GM21526 (cell line): Measurements from ENCODE around the gene TUBE1.
A peak's percentile ranks its signal among the peaks of the same experiment; 100 is the strongest.
"Not testable (repeated sequence)": the region's sequence is repeated elsewhere in the genome, so short reads cannot be mapped to it uniquely, and the experiment has no call there.

Source experiments
- ATAC-seq: cut with Tn5 transposase; IDR thresholded peaks from one replicate; pipeline ENCODE4 v1.9.1; 2021; ENCODE audit warnings: moderate library complexity; ENCODE audit not compliant: unreplicated experiment, low FRiP score

TUBE1 gene

DNA sequence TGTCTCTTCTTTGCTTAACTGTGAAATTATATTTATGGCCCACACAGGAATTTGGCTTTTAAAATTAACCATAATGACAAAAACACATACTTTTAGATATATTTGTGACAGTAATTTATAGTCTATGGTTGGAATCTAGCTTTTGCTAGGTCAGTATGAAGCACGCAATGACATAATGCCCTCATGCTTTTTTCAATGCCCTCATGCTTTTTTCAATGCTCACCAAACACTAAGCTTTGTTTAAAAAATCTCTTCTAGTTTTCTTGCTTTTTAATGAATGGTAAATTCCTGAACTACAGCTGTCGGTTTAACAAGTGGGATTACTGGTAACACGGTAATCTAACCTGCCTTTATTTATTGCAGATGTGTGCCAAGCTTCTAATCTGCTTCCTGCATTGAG is 20.7 kb downstream of the TUBE1 start:
- no peak for ATAC-seq

DNA sequence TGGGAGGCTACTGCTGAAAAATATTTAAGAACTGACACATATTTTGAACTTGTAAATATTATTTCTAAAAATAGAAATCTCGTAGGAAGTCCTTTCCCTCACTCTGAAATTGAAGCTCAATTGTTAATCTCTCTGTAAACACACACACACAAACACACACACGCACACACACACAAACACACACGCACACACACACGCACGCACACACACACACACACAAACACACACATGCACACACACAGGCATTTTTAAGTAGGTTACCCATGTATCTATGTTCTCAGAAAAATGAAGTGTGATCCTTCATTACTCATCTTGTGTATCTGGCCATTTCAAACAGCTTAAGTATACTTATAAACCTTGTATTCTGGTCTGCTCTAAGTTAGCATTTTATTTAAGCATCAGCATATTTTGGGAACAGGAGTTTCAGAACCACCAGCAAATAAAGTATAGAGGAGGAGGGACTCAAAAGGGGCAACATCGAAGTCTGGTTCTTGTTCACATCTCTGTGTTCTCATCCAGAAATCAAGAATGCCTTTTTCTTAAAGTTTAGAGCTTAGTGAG is 21.8 kb downstream of the TUBE1 start:
- ATAC-seq = no peak

DNA sequence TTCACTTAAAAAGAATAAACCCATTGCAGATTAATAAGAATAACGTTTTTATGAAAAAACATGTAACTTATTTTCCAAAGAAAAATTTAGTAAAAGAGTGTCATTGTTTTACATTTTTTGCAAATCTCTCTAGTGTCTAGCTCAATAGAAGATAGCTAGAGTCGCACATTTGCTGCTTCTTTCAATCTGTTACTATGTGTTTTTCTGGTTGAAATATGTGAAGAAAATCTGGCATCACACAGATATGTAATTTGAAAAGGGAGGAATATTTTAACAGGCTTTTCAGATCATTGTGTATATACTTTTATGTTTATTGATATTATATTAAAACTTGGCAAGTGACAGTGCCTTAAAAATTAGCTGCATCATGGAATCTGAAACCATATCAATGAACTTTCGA is 24.3 kb downstream of the TUBE1 start:
- ATAC-seq = no peak

DNA sequence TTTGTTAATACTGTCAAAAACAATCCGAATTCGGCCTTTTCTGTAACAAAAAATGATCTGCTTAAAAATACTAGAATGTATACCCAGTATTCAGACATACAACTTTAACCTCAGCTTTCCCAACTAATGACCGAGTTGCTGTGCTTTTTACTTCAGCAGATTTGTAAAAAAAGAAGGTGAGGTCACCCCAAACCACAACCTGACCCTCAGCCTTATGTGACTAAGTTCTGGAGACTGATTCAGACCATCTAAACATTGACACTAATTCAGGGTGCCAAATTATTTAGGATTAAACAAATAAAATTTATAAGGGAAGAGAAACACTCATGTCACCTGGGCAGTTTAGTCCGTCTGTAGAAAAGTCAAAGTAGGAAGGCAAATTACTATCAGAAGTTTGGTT is 25.7 kb downstream of the TUBE1 start:
- ATAC-seq = no peak

DNA sequence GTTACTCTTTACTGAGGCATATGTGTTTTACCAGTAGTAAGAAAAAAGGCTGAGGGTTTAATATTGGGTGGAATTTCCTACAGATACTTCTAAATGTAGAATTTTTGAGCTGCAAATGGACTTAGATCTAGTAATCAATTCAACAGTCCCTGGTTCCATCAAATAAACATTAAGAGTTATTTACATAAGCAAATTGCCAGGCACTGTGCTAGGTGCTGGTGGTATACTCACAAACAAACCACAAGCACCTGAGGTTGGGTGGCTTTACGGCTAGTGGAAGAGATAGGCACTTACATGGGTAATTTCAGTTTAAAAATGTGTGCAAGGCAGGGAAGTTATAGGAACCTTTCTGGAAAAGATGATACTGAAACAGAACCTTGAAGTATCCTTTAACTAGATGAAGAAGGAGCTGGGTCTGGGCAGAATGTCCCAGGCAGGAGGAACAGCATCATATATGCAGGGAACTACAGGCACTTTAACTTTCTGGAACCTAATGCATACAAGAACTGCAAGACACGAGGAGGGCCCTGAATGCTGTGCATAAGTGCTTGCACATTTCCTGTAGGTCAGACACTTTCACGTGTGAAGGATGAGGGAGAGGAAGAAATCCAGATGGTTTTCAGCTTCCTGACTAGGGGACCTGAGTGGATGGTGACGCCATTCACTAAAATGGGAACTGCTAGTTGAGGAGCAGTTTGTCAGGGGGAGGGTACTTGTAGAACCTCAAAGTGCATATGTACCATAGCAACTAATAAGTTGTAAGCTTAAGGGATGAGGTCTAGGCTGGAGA is 28.8 kb downstream of the TUBE1 start:
- no peak for ATAC-seq

DNA sequence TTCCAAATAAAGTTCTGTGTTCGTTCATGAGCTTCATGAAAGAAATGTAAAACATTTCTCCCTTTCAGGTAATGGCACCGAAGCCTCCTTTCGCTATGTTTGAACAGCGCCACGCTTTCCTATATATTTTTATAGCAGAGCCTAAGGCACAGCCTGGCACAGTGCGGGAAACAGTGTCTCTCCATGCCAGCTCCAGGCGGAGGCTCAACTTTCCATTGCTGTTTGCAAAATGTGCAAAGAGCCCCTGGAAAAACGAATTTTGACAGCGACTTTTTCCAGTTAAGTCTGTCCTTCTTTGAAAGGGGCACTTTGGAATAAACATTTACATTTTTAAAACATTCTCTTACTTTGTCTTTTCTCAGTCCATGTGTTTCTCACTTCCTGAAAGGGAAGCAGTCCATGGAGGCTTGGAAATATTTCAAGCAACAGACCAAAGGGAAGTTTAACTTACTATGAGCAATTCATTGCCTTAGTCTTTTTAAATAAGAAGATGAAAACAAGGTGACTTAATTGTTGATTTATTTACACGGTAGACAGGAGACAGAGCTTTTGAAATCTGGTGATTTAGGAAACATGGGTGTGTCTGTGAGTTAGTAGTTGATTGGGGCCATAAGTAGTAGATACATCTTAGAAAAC is 32.6 kb downstream of the TUBE1 start:
- no peak for ATAC-seq

DNA sequence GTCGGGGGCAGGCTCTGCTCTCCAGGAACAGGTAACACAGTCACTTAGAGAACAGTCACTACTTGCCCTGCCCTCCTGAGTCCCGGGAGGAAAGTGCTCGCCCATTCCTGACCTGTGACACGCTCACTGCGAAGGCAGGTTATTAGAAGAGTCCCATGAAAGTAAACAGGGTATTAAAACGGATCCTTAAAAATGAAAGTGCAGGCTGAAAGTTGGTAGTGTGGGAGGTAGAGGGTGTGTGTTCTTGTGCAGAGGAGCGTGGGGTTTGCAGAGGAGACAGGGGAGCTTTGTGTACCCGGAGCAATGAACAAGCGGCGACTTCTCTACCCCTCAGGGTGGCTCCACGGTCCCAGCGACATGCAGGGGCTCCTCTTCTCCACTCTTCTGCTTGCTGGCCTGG is 33.3 kb downstream of the TUBE1 start, which contains the start of gene CCN6:
Gene CCN6, plus strand, starts transcription at position 104 of the 400 bp plus-strand sequence. Its CDS starts 254 bp downstream, at position 358.
- ATAC-seq = no peak

DNA sequence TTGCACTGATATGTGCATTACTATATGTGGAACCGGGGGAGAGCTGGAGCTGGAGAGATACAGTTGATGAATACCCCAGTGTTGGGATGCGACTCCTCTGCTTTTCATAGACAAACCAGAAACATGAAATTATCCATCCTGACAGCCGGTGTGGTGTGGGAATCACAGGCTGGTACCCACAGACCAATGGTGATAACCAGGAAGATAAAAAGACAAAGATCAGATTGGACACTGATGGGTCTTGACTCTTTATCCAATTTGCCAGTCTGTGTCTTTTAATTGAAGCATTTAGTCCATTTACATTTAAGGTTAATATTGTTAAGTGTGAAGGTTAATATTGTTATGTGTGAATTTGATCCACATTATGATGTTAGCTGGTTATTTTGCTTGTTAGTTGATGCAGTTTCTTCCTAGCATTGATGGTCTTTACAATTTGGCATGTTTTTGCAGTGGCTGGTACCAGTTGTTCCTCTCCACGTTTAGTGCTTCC is 36.0 kb downstream of the TUBE1 start:
- not testable (repeated sequence) for ATAC-seq

DNA sequence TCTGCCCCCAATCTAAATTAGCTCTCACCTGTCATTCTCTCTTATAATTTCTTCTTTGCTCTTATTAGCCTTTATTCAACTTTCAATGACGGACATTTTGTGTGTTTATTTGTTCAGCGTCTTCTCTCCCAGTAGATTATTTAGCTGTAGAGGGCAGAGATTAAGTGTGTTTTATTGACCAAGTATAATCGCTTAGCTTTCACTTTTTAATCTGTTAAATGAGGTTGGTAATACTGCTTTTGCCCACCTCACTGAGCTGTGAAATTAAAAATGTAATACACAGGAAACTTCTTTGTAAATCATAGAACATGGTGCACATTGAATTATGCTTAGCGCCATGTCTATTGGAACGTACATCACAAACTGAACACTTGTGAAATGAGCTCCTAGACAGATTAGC is 36.9 kb downstream of the TUBE1 start:
- no peak for ATAC-seq

DNA sequence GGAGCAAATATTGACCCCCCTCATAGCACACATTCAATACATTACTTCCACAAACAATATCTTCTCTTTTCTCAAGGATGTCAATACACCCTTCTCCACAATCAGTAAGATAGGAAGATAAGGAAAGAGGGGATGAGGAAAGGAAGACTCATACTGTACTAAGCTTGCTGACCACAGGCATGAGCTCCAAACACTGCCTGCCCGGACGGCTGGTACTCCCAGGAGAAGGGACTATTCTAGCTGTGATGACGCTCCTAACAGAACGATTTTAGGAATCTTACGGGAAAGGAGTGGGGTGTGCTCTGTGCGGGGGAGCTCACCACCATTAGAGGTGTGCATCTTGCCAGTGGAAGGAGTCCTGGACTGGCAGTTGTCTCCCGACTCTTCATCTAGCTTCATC is 37.3 kb downstream of the TUBE1 start:
- no peak for ATAC-seq

DNA sequence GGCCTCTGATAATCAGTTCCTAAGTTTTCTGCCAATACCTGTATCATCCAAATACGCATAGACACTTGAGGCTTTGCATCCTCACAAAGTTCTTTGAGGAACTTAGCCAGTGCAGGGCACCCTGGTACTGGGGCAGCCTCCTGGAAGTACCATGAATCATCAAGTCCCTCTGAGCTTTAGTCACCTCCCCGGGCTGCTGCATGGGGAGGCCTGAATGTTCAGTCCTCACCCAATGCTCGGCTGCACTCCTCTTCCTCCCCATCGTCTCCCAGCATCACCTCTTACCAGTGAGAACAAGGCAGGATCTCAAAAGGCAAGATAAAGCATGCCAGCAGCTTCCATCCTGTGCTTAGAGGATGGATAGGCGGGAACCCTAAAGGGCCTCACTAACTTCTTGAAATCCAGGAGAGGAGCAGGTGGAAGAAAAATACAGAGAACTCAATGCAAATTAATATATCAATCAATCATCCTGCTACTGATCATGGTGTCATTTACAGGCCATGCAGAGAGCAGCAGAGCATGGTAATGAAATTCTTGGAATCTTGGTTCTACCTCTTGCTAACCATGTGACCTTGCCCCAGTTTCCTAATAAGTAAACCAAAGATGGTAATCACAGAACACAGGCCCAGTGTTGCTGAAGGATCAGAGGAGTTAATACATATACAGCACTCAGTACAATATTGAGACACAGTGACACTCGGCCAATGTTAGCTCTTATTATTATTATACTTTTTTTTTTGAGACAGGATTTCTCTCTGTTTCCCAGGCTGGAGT is 38.1 kb downstream of the TUBE1 start:
- ATAC-seq = no peak

DNA sequence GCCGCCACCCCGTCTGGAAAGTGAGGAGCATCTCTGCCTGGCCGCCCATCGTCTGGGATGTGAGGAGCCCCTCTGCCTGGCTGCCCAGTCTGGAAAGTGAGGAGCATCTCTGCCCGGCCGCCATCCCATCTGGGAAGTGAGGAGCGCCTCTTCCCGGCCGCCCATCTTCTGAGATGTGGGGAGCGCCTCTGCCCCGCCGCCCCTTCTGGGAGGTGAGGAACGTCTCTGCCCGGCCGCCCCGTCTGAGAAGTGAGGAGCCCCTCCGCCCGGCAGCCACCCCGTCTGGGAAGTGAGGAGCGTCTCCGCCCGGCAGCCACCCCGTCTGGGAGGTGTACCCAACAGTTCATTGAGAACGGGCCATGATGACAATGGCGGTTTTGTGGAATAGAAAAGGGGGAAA is 39.8 kb downstream of the TUBE1 start:
- not testable (repeated sequence) for ATAC-seq

DNA sequence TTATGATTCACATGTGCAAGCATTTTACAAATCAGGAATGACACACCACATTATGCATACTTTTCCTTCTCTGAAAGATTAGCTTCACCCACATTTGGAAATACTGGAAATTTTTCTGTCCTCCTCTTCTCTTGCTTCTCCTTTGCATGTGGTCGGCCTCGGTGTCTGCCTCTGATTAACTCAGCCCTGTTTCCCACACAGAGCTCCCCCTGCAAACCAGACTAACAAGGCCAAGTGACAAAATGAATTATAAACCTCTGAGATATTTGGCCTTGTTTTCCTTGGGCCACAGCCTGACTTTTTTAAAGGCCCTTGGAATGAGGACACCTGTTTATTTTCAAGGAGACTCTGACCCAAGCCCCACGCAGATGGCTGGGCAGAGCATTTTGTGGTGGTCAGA is 42.4 kb downstream of the TUBE1 start:
- ATAC-seq = no peak

DNA sequence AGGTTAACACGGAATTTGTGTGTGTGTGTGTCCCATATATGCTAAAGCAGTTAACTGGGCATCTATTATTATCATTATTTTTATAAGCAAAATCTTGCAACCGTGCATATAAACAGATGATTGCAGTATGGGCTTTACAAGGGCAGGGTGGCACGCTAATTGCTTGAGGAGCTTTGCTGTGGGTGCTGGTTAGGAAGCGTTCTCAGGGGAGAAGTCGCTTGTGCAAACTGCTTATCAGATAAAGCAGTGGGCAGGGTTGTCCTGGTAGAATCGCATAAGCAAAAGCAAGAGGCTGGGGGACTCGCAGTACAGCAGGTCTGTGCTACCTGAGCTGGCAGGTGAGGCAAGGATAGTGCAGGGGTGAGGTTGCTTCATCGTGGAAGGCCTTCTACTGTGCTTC is 43.1 kb downstream of the TUBE1 start:
- ATAC-seq = no peak

DNA sequence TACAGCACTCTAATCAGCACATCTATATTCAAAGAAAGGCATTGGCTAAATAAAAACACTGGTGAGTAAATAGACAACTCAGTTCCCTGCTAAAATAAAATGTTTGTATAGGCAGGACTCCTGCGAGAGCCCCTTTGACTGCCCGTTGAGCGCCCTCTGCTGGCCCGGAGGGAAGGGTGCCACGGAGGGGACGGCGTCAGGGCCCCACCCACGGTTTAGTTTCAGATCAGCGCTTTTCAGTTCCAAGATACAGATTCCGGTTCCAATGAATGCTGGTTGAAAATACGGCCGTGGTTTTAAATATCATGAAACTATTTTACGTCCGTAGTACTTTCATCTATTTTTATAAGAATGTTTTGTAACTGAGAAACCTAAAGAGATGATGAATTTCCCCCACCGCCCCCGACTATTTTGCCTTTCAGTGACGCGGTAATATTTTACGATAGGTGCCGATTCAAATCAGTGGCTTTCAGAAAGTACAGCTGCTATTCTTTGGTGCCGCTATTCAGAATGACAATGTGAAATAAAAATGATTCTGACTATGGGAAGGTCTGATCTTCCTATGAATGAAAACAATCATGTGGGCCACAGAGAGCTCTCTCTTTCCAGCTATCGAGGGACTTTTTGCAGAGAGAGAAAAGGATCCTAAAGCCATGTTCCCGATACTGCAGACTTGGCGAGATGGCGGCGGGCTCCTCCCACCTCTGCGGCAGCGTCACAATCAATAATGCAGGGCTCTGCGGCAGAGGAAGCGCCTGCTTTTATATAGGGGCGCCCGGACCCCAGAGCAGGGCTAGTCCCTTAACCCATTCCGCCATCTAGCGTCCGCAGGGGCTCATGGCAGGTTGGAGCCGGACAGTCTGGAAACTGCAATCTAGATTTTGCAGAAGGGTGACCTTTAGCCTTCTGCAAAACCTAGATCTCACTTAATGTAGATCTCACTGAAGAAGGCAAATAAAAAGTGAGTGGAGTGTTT is 44.0 kb downstream of the TUBE1 start:
- ATAC-seq = peak; percentile 93

DNA sequence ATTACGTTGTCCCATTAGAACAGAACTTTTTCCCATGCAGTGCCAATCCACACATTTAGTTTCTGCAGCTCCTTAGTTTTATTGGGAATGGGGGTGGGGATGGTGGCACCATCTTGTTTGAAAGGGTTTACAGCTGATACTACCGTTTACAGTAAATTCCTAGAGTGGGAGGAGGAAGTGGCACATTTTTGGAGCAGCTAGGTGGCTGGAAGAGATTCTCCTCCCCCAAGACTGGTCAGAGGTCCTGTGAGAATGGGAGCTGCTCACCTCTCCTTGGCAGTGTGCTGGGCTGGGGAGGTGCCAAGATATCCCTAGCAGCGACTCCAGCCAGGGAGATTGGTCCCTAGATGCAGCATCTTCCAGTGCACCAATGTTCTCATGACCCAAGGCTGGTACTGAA is 45.7 kb downstream of the TUBE1 start:
- ATAC-seq = no peak

DNA sequence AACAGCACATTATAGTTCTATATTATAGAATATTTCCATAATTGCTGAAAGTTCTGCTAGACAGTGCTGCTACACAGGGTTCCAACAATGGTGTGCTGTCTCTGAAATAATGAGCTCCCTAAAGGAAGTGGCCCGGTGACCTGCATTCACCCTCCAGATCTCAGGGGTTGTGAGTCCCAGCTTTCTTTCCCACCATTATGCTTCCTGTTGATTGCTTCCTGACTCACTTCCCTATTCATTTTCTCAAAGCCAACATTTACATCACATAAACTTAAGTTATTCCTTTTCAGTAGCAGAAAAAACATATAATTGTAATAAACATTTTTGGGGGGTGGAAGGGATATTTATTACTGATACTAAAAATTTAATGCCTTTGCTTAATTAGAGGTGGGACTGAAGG is 46.3 kb downstream of the TUBE1 start:
- ATAC-seq = no peak

DNA sequence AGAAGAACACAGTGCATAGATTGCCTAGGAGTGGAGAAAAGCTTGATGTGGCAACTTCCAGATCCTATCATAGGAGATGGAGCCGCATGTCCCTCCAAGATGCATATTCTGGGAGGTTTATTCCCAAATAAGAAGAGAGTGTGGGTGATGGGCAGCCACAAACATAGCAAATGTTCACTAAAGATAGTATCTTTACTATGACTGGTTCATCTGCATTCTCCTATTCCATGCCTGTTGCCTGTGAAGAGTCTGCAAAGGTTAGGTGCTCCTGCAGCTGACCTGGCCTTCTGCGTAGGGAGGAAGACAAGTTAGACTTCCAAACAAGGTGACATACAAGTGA is 47.9 kb downstream of the TUBE1 start:
- ATAC-seq = no peak

DNA sequence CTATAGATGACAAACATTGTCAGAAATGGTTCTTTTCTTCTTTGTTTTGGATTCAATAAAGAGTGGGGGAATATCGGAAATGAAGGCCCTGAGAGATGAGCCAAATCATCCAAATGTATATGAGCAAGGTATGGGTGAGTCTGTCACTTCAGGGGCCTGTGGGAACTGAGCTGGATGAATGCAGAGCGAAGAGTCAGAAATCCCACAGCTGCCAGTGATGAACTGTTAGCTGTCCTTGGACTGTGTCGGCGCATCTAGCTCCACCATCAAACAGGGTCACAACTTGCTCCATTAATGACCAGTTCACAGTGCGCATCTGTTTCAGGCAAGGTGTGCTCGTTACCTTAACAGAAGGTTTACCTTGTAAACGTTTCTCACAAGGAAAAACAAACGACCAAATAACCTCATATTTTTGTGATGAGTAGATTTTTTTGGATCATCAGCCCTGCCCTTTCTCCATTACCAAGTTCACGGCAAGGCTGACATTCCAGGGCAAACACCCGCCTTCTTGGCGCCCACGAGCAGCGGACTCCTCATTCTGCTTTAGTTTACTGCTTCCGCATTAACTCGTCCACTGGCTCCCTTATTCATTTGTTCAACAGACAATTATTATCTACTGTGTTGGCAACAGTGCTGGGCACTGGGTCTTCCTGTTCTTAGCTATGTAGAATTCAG is 48.4 kb downstream of the TUBE1 start:
- ATAC-seq = no peak
